NCI-H1048 (cell line): ENCODE data around the gene GOLGA2.
"Not testable (repeated sequence)": the region's sequence is repeated elsewhere in the genome, so short reads cannot be mapped to it uniquely, and the experiment has no call there.

ENCODE experiments used
- DNase-seq: peaks from one replicate; lab custom pipeline; 2025; lab: John Stamatoyannopoulos, UW

The GOLGA2 gene

DNA sequence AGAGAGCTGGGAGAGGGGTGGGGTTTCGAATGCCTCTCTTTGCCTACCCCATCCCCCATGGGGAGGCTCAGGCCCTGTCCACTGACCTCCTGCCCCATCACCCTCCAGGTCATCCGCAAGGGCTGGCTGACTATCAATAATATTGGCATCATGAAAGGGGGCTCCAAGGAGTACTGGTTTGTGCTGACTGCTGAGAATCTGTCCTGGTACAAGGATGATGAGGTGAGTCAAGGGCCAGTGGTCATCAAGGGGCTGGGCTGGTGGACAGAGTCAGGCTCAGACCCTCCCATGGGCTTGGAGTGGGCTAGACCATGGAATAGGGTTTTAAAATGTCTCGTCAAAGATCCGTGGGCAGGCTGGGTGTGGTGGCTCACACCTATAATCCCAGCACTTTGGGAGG lies 33.7 kb downstream of the GOLGA2 start:
- no peak for DNase-seq

DNA sequence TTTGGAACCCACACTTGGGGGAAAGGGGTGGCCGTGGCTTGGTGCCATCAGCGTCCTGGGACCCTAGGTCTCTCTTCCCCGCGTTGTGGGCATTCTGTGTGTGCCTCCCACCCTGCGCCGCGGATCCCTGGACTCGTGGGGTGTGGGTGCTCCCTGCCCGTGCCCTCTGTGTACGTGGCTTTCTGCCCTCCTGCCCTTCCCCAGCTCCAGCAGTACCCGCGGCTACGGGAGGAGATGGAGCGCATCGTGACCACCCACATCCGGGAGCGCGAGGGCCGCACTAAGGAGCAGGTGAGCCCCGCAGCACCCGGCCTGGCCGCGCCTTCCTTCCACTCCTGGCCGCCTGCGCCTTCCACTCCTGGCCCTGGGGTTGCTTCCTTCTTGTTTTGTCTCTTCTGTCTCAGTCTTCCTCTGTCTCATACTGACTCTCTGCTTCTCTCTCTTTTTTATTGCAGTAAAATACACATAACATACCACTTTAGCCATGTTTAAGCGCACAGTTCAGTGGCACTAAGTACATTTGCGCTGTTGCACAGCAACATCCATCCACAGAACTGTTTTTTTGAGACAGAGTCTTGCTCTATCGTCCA lies 41.9 kb downstream of the GOLGA2 start:
- DNase-seq, result no peak

- DNase-seq, result no peak
Observed at GRCh38 chr9:128232528-128233428, 43.0 kb downstream of the GOLGA2 start.

DNA sequence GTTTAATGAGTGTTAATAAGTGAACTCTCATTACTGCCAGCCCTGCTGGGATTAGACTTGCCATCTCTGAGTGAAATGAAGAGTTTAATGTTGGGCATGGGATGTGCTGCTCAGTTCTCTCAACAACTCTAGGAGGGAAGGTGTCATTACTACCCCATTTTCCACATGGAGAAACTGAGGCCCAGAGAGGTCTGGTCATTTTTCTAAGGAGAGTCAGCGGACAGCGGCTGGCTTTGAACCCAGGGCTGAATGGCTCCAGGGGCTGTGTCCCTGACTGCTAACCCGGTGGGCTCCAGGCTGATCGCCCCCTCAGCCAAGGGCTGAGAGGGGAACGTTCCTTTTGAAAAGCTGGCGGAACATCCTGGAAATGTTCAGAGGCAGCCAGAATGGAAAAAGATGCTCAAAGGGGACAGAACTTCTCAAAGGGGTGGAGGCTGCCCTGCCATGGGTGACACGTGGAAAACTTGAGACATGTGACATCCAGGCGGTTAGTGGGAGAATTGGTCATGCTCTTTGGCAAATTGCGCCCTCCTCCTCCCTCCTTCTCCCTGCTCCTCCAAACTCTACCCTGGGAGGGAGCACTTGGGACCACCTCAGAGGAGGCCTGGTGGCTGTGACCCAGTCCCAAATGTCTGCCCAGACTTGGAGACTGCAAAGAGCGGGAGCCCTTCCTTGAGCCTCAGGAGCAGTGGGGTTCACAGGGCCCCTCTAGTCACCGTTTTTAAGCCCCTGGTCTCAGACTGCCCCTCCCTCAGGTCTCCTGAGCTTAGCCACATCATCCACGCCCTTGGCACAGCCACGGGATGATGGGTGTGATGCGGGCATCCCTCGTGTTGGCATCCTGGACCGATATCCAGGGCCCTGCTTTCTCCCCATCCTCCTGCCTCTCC lies 43.9 kb downstream of the GOLGA2 start:
- DNase-seq, result no peak

DNA sequence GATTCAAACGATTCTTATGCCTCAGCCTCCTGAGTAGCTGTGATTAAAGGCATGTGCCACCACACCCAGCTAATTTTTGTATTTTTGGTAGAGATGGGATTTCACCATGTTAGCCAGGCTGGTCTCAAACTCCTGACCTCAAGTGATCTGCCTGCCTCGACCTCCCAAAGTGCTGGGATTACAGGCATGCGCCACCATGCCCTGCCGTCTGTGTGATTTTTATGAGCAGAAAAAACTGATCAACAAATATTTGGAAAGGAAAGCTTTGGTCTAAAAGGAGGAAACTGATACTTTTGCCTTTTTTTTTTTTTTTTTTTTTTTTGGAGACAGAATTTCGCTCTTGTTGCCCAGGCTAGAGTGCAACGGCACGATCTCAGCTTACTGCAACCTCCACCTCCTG lies 44.9 kb downstream of the GOLGA2 start:
- not testable (repeated sequence) for DNase-seq

- no peak for DNase-seq
Observed at GRCh38 chr9:128226412-128226801, 49.4 kb downstream of the GOLGA2 start.

DNA sequence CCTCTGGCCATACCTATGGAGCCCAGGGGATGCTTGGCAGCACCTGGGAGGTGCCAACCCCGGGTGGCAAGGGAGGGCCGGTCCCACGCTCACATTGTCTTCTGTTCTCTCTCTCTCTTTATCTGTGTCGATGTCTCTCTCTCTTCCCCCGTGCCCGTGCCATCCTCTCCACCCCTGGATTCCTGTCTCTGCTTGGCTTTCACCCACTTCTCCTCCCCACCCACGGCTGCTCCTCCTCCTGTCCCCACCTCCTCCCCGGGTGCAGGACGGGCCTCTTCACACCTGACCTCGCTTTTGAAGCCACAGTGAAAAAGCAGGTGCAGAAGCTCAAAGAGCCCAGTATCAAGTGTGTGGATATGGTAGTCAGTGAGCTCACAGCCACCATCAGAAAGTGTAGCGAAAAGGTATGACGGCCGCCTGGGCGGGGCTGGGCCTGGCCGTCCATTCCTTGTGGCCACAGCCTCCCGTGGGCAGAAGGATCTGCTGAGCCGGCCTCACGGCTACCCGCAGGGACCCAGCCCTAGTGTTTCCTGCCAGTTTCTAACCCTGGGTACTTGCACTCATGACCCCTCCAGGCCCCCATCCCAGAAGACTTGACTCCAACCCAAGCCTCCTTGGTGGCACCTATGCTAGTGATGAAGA lies 49.9 kb downstream of the GOLGA2 start:
- DNase-seq, result no peak

DNA sequence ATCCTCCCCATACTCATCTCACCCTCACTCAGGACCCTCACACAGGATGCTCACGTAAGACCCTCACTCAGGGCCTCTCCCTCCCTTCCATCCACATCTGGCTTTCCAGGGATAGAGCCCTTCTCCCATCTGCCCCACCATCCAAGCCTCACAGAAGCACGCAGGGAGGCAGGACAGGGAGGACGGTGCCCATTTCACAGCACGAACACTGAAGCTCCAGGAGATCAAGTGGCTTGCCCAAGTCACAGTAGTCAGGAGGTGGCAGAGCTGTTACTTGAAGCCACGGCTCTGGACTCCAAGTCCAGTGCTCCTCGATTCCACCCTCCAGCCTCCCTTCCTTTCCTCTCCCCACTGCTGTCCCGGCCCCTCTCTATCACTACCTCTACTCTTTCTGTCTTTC lies 50.9 kb downstream of the GOLGA2 start:
- no peak for DNase-seq

DNA sequence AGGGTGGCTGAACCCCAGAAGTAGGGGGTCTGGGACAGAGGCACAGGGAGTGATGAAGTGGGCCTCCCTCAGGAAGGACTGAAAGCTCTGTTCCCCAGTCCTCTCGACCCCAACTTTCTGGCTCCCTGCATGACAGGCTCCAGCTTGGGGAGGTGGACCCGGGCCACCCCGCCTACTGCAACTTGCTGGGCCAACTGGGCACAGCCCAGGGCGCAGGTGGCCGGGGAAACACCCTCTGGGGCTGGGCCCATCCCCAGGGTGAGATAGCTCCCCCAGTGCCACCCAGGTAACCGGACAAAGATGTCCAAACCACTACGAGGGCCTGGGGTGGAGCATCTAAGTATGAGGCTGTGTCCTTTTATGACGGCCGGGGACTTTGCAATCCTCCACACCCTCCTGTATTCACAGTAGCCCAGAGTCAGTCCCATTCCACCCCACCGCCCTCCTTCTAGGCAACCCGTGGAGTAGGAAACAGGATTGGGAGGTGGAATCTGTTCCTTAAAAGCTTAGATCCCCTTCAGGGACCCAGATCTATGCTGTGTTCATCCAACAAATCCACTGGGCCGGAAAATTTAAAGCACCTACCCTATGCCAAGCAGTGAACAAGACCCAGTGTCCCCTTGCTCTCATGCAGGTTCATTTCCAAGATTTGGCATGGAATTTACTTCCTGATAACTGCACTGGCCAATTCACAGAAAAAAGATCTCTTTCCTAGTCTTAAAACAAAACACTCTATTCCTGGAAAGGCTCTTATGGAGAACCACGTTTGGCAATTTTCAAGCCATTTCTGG lies 52.7 kb downstream of the GOLGA2 start:
- DNase-seq, result no peak

DNA sequence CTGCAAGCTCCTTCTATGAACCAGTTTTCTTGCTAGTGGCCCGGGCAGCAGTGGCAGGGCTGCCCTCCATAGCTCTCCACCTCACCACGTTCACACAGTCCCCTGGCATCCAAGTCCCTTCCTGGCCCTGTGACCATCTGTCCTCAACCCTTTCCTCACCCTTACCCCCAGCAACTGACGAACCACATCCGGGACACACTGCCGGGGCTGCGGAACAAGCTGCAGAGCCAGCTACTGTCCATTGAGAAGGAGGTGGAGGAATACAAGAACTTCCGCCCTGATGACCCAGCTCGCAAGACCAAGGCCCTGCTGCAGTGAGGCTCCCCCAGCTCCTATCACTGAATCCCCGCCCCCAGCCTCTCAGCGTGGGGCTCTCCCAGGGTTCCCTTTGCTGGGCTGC lies 53.8 kb downstream of the GOLGA2 start:
- DNase-seq, result no peak

DNA sequence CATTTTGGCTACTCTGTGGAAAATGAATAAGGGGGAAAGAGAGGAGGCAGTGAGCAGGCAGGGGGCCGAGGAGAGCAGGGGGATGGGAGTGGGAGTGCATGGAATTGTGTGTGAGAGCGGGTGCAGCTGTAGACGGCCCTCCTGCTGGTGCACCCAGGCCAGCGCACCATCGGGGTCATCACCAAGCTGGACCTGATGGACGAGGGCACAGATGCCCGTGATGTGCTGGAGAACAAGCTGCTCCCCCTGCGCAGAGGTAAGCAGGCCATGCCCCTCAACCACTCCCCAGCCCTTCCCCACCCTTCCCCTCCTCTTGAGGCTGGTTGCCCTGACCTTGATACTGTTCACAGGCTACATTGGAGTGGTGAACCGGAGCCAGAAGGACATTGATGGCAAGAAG lies 56.0 kb downstream of the GOLGA2 start:
- no peak for DNase-seq

- DNase-seq, result peak; percentile 83
Observed at GRCh38 chr9:128218518-128219389, 57.1 kb downstream of the GOLGA2 start.

DNA sequence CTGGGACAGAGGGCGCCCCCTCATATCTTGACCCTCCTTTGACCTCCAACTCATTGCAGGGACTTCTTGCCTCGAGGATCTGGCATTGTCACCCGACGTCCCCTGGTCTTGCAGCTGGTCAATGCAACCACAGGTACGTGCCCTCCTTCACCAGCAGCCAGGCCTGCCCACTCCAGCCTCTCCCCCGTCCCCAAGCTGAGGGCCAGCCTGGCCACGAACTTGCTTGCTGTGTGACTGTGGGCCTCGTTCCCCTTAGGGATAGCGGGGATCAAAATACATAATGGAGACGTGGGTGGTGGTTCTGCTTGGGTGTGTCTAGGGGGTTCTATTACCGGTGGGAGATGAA lies 57.7 kb downstream of the GOLGA2 start:
- DNase-seq, result no peak

DNA sequence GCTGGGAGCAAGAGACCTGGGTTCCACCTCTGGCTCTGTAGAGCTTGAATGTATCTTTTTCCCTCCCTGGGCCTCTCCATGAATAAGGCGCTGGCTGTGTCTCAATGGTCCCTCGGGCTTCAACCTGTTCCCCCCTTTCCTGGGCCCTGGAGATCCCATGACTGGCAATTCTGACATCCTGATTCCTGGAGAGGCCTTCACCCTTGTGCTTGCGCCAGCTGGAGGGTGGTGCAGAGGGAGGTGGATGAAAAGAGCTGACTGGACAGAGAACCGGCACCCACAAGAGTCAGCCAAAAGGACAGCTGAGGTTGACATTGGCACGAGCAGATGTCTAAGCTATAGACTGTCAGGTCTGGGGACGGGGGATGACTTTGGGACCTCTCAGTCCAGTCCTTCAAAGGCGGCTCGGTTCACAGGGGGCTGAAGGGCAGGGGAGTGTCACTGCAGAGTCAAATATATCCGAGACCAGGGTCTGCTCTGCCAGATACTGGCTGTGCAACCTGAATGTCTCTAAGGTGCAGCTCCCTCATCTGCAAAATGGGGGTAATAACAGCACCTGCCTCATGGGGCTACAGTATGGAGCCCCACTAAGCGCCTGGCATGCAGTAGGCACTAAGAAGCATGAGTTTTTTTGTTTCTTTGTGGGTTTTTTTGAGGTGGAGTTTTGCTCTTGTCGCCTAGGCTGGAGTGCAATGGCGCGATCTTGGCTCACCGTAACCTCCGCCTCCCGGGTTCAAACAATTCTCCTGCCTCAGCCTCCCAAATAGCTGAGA lies 58.8 kb downstream of the GOLGA2 start:
- no peak for DNase-seq

- DNase-seq, result no peak
Observed at GRCh38 chr9:128215491-128216409, 60.1 kb downstream of the GOLGA2 start.

DNA sequence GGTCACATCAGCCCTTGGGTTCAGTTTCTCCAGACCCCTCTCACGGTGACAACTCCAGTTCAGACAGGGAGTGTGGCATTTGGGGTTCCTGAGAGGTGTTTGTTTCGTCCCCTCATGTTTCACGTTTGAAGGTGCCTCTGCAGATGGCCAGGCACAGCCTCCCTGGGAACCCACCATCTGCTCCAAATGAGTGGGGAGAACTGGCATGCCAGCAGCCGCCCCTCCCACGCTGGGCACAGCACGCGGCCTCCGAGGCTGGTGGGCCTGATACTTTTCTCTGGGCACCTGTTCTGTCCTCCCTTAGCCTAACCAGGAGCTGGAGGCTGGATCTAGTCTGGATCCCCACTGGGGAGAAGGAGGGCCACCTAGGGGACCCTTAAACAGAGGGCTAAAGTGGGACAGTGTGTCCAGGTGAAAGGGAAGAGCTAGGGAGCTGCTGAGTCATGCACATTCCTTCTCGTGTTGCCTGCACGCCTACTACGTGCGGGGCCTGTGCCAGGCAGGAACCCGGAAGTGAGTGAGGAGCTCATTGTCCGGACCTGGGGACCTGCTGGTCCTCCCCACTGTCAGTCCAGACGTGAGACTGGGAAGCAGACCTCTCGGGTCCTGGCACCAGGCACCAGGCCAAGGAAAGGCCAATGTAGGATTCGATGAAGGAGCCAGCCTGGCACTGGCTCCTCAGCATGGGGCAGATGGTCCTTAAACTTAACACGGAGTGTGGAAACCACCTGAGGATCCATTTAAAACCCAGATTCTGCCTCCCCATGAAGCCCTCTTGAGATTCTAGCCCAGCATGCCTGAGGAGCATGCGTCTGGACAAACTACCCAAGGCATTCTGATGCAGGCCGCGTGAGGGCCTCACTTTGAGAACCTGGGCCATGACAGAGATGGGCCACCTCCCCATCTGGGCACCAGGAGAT lies 61.0 kb downstream of the GOLGA2 start:
- DNase-seq, result no peak

DNA sequence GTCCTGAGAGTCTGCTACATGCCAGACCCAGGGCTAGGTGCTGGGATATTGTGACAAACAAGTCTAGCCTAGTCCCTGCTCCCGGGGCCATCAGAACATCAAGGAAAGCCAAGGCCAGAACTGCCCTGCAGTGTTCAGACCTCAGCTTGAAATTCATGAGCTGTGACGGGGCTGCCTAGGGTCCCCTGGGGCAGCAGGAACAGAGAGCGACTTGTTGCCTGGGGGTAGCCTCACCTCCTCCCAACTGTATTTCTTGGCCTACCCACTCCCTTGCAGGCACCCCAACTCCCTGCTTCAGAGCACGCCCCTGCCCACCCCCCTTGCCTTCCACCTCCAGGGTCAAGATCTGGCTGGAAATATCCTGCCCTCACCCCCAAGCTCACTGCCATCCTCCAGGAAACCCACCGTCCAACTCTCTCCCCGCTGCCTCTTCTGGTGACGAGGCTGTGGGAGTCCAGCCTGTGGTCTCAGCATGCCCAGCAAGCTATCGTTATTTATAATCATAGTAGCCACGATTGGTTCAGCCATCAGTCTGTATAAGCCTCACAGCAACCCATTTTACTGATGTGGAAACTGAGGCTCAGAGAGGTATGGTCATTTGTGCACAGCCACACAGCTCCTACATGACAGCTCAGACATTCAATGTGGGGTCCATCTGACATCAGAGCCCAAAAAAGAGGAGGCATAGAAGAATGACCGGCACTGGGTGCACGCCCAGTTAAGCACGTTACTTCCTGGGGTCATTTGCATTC lies 61.9 kb downstream of the GOLGA2 start:
- no peak for DNase-seq
